H1 (cell line): ENCODE measurements around the gene KCNQ1OT1. TPM values are rescaled to one million over a fixed set of nuclear protein-coding genes. Genes with fewer than 3 reads are reported as not detected.

Experiments used
- EP300 ChIP-seq, 2 experiments: IDR thresholded peaks; 1 replicate in 1 of 2; 2 replicates in 1 of 2; pipeline ENCODE4 v1.6.1; 2011 to 2012; ENCODE audit warnings: low read depth in 2 of 2, low read length in 2 of 2, mild to moderate bottlenecking in 2 of 2, borderline replicate concordance in 1 of 2, inconsistent platforms in 1 of 2, moderate library complexity in 1 of 2
- HDAC2 ChIP-seq, 2 experiments: fragments of 300-600 bp in 1 of 2; sonication (generic) in 1 of 2; IDR thresholded peaks; 2 replicates each; pipeline ENCODE4 v1.6.1; 2011 to 2012; ENCODE audit warnings: low read depth in 2 of 2, low read length in 2 of 2, mild to moderate bottlenecking in 2 of 2, moderate library complexity in 2 of 2, borderline replicate concordance in 1 of 2, inconsistent platforms in 1 of 2
- KDM1A ChIP-seq: fragments of 200-600, 300-600 bp; sonication (generic); IDR thresholded peaks from 2 replicates; pipeline ENCODE4 v1.7.1; 2016; ENCODE audit warnings: mild to moderate bottlenecking, low read length, borderline replicate concordance
- NANOG ChIP-seq: IDR thresholded peaks from 2 replicates; pipeline ENCODE4 v1.6.1; 2011; ENCODE audit warnings: low read length, low read depth, mild to moderate bottlenecking, inconsistent platforms; ENCODE audit not compliant: insufficient read depth, poor library complexity, severe bottlenecking
- SP4 ChIP-seq: IDR thresholded peaks from 2 replicates; pipeline ENCODE4 v1.6.1; 2012; ENCODE audit warnings: low read length, inconsistent platforms
- TBP ChIP-seq: IDR thresholded peaks from 2 replicates; pipeline ENCODE4 v1.6.1; 2011; ENCODE audit warnings: low read depth, low read length, improper control_type of control experiment
- polyA plus RNA-seq, 7 experiments: library from polyadenylated mRNA; depleted of rRNA in 3 of 7; stranded (reverse) in 5 of 7; unstranded in 2 of 7; fragments of >200 nt in 5 of 7; fragments of 200-250 nt in 2 of 7; gene quantifications; 1 replicate in 5 of 7; 2 replicates in 1 of 7; 4 replicates in 1 of 7; pipeline versions ENCODE4 v1.2.1 to v1.2.3, GENCODE V29; 2011 to 2013; ENCODE audit warnings: missing spikeins in 2 of 7, mixed read lengths in 2 of 7
- total RNA-seq: library from RNA; stranded (reverse); fragmentation: NEBNext Ultra II Directional; extraction: Animal tissue kit (Norgen Biotek cat#: 25700); gene quantifications from 2 replicates; pipeline ENCODE4 v1.2.1, GENCODE V29; 2021
- TF ChIP-seq, protein P1 (sequence below): IDR thresholded peaks from 2 replicates; pipeline ENCODE4 v1.6.1; 2012; ENCODE audit warnings: low read length, inconsistent platforms
- TF ChIP-seq, protein P2 (sequence below): IDR thresholded peaks from 2 replicates; pipeline ENCODE4 v1.6.1; 2011; ENCODE audit warnings: low read depth, mild to moderate bottlenecking, low read length; ENCODE audit not compliant: insufficient read depth

KCNQ1OT1 gene
- total and polyA plus RNA-seq, 2 of the 8 experiments (the other 6 are each of a cell fraction or from before 2014, with no cell fraction given) = 0.21 to 1.2 TPM

DNA sequence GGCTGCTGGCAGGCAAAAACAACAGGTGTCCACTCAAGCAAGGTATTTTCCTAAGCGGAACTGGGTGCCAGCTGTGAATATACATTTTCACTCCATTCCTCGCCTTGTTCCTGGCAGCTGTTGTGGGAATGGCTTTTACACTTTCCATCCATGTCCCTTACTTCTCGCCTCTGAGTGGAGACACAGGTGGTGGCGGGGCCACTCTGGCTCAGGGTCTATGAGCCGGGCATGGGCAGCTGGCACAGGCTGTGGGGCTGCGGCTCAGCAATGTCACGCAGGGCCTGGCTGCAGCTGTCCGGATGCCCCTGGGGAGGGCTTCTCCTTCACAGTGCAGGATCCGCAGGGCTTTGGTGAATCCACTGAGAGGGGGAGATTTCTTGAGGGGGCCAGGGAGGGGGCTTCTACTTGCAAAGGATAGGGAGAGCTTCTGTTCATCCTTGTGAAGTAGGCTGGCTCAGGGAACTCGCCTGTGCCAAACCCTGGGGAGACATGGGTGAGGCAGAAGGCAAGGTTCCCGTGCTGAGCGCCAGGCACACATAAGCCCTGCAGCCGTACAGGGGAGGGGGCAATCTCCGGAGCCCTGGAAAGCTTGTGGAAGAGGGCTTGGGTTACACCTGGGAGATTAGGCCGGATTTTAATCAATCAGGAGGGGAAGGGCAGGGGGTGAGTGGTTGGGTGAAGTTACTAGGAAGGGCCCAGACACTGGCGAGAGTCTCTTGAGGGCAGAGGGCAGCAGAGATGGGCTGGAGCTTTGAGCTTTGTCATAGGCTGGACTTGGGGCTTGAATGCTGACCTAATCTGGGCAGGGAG is 45.7 kb downstream of the KCNQ1OT1 start (continued):
- TF ChIP-seq EP300 (IDR thresholded peaks at IDR 0.05; ENCODE audit: borderline replicate concordance in 1 of 2, low read depth in 2 of 2, low read length in 2 of 2) = no peak
- TF ChIP-seq TBP = no peak
- no peak for TF ChIP-seq HDAC2 (IDR thresholded peaks at IDR 0.05; ENCODE audit: borderline replicate concordance in 1 of 2, low read depth in 2 of 2, low read length in 2 of 2)
- TF ChIP-seq, protein P1, sequence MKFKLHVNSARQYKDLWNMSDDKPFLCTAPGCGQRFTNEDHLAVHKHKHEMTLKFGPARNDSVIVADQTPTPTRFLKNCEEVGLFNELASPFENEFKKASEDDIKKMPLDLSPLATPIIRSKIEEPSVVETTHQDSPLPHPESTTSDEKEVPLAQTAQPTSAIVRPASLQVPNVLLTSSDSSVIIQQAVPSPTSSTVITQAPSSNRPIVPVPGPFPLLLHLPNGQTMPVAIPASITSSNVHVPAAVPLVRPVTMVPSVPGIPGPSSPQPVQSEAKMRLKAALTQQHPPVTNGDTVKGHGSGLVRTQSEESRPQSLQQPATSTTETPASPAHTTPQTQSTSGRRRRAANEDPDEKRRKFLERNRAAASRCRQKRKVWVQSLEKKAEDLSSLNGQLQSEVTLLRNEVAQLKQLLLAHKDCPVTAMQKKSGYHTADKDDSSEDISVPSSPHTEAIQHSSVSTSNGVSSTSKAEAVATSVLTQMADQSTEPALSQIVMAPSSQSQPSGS = no peak
- no peak for TF ChIP-seq KDM1A
- no peak for TF ChIP-seq SP4
- no peak for TF ChIP-seq NANOG
- TF ChIP-seq, protein P2, sequence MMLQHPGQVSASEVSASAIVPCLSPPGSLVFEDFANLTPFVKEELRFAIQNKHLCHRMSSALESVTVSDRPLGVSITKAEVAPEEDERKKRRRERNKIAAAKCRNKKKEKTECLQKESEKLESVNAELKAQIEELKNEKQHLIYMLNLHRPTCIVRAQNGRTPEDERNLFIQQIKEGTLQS = no peak
